A673 (cell line): ENCODE measurements around the gene RUNDC1.
"Not testable (repeated sequence)": the region's sequence is repeated elsewhere in the genome, so short reads cannot be mapped to it uniquely, and the experiment has no call there.

ENCODE experiments used
- EZH2 ChIP-seq: fragments of 200-600 bp; sonication (generic); IDR thresholded peaks from 2 replicates; pipeline ENCODE4 v1.6.1; 2017; ENCODE audit warnings: borderline replicate concordance, low read depth, mild to moderate bottlenecking, mixed read lengths, antibody characterized with exemption, low read length; ENCODE audit not compliant: poor library complexity, severe bottlenecking
- TF ChIP-seq, protein P1 (sequence below): fragments of 300-800, 200-600 bp; sonication (generic); conservative IDR thresholded peaks from 2 replicates; pipeline ENCODE4 v1.5.1; 2017; ENCODE audit warnings: low read depth, mild to moderate bottlenecking, antibody characterized with exemption, low read length, moderate library complexity, mixed read lengths

DNA sequence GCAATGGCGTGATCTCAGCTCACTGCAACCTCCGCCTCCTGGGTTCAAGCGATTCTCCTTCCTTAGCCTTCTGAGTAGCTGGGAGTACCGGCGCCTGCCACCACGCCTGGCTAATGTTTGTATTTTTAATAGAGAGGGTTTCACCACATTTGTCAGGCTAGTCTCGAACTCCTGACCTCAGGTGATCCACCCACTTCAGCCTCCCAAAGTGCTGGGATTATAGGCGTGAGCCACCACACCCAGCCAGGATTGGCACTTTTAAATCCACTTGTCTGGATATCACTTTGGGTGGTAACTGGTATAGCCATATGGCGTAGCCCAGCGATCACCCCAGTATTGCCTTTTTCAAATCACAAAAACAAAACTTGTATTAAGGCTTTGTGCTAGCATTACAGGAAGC, 13.5 kb downstream of the RUNDC1 start:
- TF ChIP-seq, protein P1, sequence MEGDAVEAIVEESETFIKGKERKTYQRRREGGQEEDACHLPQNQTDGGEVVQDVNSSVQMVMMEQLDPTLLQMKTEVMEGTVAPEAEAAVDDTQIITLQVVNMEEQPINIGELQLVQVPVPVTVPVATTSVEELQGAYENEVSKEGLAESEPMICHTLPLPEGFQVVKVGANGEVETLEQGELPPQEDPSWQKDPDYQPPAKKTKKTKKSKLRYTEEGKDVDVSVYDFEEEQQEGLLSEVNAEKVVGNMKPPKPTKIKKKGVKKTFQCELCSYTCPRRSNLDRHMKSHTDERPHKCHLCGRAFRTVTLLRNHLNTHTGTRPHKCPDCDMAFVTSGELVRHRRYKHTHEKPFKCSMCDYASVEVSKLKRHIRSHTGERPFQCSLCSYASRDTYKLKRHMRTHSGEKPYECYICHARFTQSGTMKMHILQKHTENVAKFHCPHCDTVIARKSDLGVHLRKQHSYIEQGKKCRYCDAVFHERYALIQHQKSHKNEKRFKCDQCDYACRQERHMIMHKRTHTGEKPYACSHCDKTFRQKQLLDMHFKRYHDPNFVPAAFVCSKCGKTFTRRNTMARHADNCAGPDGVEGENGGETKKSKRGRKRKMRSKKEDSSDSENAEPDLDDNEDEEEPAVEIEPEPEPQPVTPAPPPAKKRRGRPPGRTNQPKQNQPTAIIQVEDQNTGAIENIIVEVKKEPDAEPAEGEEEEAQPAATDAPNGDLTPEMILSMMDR = not testable (repeated sequence)
- not testable (repeated sequence) for TF ChIP-seq EZH2
